ENCODE measurements around the gene SRP9.

Gene SRP9, protein sequence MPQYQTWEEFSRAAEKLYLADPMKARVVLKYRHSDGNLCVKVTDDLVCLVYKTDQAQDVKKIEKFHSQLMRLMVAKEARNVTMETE

DNA sequence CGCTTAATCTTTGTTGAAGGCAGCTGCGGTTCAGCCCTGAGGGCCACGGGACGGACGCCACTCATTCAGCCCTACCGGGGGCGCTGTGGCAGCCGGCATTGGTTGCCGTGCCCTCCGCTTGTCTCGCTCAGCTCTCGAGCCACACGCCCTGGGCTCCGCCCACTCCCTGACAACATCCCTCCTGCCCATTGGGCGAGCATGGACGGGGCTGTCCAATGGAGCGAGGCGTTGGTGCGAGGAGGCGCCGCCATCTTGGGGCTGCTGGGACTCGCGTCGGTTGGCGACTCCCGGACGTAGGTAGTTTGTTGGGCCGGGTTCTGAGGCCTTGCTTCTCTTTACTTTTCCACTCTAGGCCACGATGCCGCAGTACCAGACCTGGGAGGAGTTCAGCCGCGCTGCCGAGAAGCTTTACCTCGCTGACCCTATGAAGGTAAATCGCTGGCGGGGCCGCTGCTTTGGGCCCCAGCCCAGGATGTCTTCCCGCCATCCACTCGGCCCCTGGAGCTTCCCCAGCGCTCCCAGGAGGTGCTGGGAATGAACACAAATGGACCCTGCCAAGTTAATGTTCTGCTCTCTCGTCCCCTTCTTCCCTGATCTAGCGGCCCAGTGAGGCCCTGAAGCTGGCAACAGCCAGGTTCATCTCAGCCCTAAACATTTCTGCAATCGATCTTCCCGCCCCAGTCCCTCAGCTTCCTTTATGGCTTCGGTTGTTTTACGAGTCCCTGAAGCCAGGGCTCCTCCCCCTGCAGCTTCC, at the start of gene SRP9:
TSS of gene SRP9 (plus strand) at position 244 of the 754 bp plus-strand sequence. CDS start at position 359, 115 bp downstream.
- DNase-seq = peak; percentile 99

DNA sequence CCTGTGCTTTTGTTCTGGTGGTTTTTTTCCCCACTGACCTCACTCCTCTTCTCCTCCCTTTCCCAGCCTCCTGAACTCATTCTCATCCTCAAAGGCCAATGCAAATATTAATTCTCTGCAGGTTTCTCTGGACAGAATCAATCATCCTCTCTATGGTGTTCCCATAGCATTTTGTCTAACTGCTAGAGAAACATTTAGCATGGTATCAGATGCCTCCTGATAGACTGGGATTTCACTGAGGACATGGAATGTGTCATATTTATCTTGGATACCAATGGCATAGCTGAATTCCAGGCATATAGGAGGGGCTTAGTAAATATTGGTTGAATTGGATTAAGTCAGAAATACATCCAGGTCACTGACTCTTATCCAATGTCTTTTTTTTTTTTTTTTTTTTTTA, 46.1 kb upstream of the SRP9 start:
- DNase-seq = no peak

DNA sequence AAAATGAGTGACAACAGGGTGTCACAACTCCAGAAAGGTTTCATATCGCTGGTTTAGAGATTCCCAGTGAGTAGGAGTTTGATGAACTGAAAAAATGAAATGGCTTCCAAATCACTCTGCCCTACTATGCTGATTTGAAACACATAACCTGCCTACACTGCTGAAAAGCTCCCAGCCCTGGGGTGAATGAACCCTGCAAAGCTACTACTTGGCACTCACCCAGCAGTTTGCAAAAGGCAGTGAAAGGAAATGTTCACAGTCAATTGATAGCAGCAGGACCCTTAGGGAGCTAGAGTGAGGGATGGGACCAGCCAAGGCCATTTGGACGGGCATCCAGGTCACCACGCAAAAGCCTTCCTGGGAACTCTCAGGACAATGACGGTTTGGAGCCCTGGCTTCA, 44.4 kb upstream of the SRP9 start:
- no peak for DNase-seq

DNA sequence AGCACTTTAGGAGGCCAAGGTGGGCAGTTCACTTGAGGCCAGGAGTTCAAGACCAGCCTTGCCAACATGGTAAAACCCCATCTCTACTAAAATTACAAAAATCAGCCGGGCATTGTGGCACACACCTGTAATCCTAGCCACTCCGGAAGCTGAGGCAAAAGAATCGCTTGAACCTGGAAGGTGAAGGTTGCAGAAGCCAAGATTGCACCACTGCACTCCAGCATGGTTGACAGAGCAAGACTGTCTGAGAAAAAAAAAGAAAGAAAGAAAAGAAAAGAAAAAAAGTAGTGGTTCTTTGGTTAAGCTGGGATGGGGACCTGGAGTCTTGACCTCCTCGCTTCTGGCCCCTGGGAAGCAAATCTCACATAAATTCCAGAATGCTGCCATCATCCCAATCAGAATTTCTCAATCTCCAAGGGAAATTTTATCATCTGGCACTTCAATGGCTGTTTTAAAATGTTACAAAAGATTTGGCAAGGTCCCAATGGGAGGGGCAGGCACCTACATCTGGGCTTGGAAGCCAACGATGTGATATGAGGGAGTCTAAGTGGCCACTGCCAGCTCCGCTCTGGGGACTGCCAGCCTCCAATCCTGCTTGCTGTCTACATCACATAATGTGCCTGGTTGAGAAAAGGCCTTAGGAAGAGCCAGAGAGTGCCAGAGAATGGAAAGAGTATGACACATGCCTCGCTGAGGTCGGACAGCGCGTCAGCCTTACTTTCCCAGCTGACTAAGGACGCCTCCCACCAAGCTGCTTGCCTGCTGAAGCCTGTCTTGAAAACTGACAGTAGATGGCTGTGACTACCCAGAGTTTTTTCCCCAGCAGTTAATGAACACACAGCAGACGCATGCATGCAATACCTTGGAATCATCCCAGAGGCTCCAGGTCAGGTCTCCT, 42.1 kb upstream of the SRP9 start:
- no peak for DNase-seq

DNA sequence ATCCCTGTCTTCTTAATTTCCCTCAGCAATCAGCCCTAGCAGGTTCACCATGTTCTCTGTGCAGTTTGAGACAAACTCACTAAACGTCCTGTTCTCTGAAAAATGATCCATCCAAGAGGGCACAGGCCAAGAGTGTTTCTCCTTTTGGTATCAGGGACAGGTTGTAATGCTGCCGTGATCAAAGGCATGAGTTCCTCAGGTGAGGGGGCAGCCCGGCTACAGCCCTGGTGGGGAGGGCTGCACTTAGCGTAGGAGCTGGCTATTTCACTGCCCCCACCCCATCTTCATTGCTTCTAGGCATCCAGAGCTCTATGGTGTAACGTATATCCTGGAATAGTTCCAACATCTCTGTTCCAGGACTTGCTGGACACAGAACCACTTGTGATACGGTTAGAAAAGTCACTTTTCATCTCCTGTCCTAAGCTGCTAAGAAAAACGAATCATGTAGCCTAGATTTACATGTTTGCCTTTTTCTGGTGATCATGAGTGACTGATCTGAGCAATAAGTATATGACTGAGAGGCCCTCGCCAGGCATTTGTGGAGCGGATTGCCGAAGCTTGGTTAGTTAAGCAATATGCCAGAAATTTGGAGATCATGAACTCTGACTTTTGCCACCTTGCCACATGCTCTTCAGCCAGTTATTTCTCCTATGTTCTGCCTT, 41.1 kb upstream of the SRP9 start:
- DNase-seq = no peak

DNA sequence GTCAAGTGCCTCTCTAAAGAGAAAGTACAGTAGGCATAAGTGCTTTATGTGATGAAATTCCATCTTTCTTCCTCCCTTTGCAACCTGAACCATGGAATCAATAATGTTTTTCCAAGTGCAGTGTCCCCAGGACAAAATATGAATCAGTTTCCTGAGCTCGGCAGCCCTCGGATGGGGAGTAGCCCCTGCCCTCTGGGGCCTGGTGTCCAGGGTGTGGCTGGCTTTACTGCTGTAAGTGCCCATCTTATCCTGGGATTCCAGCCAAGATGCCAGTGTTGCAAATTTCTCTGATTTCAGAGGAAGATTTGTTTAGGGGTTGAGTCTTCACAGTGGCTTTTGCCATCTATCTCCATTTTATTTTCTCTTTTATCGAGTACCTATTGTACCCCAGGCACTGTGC, 40.5 kb upstream of the SRP9 start:
- DNase-seq = no peak

DNA sequence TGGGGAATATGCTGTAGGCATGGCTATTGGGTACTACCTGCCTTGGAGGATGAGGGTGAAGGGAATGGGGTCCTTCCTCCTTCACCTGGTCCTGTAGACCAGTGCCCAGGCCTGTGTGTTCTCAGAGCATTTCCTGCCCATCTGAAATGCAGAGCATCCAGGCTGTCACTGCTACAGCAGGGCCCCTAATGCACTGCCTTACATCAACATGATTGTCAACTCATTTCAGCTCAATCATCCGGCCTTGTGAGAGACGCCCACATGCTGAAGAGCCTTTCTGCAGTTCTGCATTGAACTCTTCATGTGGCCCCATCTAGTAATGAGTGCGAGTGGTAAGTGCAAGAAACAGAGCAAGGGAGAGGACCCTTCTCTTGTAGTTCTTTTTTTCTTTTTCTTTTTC, 39.8 kb upstream of the SRP9 start:
- DNase-seq = no peak

DNA sequence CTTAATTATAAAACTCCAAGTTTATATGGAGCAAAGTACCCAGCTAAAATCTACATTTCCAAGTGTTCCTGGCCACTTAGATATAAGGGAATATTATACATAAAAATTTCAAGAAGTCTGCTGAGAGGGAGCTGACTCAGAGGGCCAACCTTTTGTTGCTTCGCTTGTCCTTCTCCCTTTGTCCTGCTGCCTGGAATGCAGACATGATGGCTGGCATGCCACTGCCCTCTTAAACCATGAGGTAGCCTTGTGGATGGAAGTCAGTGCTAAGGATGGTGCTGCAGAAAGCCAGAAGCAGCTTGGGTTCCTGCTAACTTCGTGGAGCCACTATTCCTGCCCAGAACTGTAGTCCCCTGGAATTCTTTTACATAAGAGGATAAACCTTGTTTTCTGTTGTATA, 38.9 kb upstream of the SRP9 start:
- no peak for DNase-seq

DNA sequence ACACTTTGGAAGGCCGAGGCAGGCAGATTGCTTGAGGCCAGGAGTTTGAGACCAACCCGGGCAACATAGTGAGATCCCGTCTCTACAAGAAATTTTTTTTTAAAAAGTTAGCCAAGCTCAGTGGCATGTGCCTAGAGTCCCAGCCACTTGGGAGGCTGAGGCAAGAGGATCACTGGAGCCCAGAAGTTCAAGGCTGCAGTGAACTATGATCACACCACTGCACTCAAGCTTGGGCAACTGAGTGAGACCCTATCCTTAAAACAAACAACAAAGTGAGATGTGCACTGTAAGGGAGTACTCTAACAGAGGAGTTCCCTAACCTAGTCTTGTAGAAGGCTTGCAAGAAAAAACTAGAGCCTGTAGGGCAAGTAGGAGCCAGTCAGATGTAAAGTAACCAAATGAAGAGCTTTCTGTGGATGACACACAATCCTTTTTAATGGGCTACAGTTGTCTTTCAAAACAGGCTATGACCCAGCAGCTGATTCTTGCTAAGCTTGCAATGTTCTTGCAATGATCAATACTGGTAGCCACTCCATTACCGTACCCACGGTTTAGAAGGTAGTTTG, 38.0 kb upstream of the SRP9 start:
- DNase-seq = no peak

DNA sequence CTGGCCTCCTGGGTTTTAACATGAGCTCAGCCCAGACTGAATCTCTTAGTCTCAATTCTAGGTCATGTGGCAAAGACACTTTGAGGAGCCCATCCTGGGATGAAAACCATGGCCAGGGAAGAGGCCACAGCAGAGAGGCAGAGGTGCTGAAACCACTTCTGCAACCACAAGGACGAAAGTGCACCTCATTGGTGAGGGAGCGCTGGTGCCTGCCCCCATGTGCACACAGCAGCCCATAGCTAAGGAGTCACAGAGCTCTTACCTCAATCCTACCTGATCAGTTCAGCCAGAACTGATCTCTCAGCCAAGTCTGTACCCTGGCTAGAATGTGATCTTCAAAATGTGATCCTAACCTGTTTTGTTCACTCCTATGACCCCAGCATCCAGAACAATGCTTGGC, 32.9 kb upstream of the SRP9 start:
- DNase-seq = no peak

DNA sequence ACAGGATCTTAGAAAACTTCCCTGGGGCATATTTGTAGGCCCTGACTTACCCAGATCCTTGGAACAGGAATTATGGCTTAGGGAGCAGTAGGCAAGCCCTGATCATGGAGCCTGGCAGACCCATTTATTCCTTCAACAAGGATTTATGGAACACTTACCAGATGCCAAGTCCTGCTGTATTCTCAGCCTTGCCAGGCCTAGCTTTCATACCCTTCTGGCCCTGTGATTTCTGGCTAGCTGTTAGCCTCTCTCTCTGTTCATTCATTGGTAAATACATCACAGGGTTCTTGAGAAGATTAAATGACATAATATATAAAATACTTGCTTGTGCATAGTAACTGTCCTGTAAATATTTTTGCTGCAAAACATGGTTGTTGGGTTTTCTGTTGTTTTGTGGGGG, 32.4 kb upstream of the SRP9 start:
- no peak for DNase-seq

DNA sequence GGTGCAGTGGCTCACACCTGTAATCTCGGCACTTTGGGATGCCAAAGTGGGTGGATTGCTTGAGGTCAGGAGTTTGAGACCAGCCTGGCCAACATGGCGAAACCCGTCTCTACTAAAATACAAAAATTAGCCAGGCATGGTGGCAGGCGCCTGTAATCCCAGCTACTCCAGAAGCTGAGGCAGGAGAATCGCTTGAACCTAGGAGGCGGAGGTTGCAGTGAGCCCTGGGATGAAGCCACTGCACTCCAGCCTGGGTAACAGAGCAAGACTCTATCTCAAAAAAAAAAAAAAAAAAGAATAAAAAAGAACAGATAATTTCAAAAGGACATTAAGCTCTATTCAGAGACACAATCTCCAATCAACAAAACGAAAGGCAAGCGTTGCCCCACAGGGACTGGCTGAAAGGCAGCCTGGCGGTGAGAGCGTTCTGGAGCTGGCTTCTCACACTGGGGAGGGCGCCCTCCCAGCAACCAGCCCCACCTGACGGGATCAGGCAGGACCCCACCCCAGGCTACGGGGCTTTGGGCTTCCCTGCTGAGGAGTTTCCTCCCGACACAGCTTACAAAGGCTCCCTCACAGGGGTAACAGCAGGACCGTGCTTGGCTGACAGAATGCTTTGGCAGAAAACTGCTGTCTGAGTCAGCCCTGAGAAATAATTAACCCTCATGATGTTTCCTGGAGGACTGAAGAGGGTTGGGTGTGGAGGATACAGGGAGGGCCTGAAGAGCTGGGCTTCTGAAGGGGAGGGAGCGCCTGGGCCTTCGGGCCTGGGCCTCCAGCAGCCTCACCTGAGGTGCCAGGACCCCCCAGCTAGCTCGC, 31.1 kb upstream of the SRP9 start:
- DNase-seq = peak; percentile 33

DNA sequence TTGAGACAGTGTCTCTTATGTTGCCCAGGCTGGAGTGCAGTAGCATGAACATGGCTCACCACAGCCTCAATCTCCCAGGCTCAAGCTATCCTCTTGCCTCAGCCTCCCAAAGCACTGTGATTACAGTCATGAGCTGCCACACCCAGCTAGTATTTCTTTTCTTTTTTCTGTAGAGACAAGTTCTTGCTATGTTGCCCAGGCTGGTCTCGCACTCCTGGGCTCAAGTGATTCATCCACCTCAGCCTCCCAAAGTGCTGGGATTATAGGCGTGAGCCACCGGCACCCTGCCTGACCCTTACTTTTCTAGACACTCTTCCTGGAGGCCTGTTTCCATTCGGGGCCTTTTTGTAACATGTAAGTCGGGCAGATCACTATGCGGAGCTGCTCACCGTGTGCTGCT, 30.1 kb upstream of the SRP9 start:
- no peak for DNase-seq

DNA sequence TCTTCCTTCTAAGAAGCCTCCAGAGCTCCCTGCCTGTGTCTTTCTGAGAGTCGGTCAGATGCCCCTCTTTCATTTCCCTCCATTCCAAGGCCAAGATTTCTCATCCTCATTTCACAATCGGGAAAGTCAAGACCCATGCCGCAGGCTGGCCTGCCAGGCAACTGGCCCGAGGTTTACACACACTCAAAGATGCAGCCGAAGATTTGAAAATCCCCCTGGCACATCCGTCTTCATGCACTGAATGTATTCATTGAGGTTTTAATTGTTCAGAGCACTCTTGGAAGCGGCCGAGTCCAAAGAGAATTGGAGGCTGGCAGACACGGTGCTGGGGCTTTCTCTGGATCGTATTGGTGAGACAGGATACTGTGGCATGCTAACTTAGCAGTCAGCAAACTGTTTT, 29.1 kb upstream of the SRP9 start:
- no peak for DNase-seq

DNA sequence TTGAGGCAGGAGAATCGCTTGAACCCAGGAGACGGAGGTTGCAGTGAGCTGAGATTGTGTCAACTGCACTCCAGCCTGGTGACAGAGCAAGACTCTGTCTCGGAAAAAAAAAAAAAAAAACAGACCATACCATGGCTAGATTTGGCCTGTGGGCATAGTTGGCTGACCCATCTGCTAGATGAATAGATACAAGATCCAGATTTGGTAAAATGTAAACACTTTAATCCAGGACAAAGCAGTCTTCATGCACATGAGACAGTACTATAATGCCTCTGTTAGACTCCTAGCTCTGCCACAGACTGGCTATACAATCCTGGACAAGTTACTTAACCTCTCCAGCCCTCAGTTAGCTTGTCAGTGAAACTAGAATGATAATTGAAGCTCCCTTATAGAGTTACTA, 27.9 kb upstream of the SRP9 start:
- no peak for DNase-seq

DNA sequence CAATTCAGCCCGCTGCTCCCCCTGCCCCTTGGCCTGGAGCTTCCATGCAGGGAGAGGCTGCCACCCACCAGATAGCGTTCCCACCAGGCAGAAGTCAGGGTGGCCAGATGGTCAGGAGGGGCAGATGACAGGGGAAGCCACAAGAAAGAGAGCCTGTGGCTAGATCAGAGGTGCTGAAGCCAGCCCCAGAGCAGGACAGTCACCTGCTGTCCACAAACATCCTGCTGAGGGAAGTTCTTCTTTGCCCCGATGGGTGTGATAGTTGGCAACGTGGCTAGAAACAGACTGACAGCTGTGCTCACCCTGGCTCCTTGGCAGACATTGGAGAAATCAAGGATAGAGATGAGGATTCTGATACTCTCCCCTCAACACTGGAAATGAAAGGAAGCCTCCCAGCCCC, 27.2 kb upstream of the SRP9 start:
- DNase-seq = no peak

DNA sequence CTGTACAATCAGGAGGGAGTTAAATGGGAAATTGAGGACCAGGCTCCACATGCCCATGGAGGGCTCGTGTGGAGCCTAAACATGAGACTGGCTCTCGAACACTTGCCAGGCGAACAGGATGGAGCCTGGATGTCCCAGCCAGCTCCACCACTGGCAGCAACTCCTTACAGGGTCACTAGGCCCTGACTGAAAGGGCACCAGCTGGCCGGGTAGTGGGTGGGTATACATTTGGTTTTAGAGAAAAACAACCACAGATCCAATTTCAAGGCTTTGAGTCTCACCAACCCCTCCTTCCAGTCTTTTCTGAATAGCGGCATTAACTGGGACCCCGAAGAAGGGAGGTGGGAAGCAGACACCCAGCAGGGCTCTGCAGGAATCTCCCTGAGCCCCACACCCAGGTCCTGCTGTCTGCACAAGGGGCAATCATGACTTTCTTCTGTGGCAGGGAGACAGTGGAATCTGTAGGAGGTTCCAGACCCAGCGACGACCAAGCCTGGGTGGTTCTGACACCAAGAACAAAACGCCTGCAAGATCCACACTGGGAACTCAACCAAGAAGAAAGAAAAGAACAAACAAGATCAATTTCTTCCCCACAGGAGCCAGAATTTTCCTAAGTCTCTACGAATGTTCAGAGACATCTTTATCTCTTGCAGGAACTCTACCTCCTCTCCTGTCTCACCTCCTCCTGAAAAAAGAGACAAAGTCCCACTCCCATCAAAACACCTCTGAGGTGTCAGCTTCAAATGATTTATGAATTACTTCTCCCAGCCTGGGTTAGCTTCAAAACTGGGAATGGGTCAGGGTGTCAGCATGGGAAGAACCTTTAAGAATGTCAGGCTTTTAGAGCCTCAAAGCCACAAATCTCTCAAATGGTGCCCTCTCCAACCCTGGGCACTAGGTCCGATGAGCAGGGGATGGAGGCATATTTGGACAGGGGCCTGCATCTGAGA, 26.5 kb upstream of the SRP9 start:
- no peak for DNase-seq

DNA sequence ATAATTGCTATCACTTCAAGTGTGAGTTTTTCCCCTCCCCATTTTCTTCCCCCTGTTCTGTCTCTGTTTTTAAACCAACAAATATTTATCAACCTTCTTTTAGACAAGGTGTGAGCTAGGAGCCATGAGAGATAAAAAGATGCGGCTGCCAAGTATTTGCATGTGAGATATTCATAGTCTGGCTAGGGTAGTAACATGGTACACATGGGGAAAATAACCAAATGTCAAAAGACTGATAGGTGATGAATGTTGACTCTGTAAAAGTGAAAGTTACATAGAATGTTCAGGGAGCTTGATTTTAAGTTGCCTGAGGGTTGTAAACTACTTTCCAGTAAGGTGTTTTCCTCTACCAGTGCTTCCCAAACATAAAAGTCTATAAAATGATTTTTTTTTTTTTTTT, 25.4 kb upstream of the SRP9 start:
- no peak for DNase-seq

DNA sequence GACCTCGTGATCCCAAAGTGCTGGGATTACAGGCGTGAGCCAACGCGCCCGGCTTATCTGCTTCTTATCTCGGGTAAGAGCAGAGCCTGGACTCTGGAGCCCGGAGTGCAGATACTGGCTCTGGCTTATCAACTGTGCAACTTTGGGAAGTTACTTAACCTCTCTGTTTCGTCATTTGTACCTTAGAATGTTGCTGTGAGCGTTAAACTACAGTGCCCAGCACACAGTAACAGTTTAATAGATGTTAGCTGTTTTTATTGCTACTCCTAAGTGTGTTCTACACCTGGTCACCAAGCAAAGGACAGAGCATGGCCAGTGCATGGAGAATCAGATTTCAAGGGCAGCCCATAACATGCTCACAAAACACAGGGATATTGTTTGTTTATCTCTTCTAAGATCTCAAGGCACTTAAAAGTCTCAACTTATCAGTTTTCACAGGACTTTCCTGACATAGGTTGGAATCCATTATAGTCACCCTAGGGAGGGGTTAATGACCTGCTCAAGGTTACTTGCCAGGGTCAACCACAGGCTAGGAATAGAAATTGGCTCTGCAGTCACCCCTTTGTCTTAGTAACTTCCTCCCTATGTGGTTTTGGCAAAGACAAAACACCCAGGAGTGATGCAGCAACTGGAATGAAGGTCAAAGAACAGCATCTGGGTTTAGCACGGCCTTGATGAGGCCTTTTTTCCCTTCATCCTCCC, 22.5 kb upstream of the SRP9 start:
- DNase-seq = no peak

DNA sequence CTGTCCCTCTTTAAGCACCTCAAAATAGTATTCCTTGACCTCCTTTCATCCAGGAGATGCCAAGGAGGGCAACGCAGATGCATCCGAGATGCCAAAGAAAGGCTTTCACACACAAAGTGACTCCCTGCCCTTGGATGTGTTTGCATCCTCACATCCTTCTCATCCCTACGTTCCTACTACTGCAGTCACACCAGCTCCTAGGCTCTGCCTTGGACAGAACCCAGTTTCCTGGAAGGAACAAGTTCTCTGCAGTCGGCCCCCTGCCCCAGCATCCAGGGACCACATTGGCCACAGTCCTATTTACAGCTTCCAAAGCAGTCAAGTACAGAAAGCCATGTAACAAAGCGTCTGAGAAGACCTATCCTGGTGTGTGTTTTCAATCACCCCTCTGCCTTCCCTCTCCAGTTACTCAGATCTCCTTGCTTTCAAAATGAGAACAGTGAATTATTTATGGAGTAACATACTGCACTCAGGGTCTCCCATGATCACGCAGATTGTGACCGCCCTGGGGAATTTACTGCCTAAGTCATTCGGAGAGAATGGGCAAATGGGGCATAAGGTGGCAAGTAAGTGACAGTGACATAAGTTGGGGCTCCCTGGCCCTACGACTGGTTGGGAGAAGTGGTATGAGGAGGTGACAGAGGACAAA, 21.8 kb upstream of the SRP9 start:
- DNase-seq = no peak

All from NCI-H510A (cell line).